Inflammatory macrophage treated with lipopolysaccharide for 4 hours (primary cell): ENCODE measurements around the gene MYO7B.

Experiments used
- DNase-seq: peaks from one replicate; pipeline ENCODE4 v3.0.0-alpha.2; 2020

MYO7B gene

GRCh38 chr2:127611076-127611925 is 75.8 kb downstream of the MYO7B start:
- no peak for DNase-seq

- no peak for DNase-seq
These were observed 76.8 kb downstream of the MYO7B start for GRCh38 chr2:127612111-127612822.

- no peak for DNase-seq
These were observed 78.8 kb downstream of the MYO7B start for GRCh38 chr2:127614246-127614645.

GRCh38 chr2:127614731-127615130 is 79.2 kb downstream of the MYO7B start:
- DNase-seq, result no peak

- no peak for DNase-seq
These were observed 80.2 kb downstream of the MYO7B start for GRCh38 chr2:127615511-127616166.

GRCh38 chr2:127618551-127619202 is 83.2 kb downstream of the MYO7B start:
- DNase-seq, result no peak

GRCh38 chr2:127619203-127619590 is 83.7 kb downstream of the MYO7B start:
- DNase-seq, result no peak

GRCh38 chr2:127619877-127620705 is 84.6 kb downstream of the MYO7B start:
- DNase-seq, result no peak

GRCh38 chr2:127620866-127621265 is 85.4 kb downstream of the MYO7B start:
- peak; percentile 34 for DNase-seq

- DNase-seq, result no peak
These were observed 86.5 kb downstream of the MYO7B start for GRCh38 chr2:127621981-127622431.

- no peak for DNase-seq
These were observed 87.3 kb downstream of the MYO7B start for GRCh38 chr2:127622561-127623387.

GRCh38 chr2:127623388-127624319 is 88.2 kb downstream of the MYO7B start:
- no peak for DNase-seq

- DNase-seq, result no peak
These were observed 88.9 kb downstream of the MYO7B start for GRCh38 chr2:127624320-127624755.

- DNase-seq, result no peak
These were observed 89.5 kb downstream of the MYO7B start for GRCh38 chr2:127624756-127625571.

GRCh38 chr2:127625572-127625951 is 90.1 kb downstream of the MYO7B start:
- no peak for DNase-seq

GRCh38 chr2:127626175-127626574 is 90.7 kb downstream of the MYO7B start:
- DNase-seq, result no peak

- DNase-seq, result no peak
These were observed 91.6 kb downstream of the MYO7B start for GRCh38 chr2:127626917-127627739.
